GM19452 (cell line): Measurements from ENCODE around the gene SCNN1A.

ENCODE experiments used
- ATAC-seq: cut with Tn5 transposase; IDR thresholded peaks from one replicate; pipeline ENCODE4 v1.9.1; 2021; ENCODE audit not compliant: unreplicated experiment

SCNN1A gene

GRCh38 chr12:6384499-6385436, 9.4 kb upstream of the SCNN1A start:
- no peak for ATAC-seq

- no peak for ATAC-seq
Measured at GRCh38 chr12:6383572-6384498, 8.5 kb upstream of the SCNN1A start, which contains the start of gene LTBR. Gene LTBR (plus strand): TSS chr12:6384162. CDS start chr12:6384359, 197 bp downstream.

- ATAC-seq: no peak
Measured at GRCh38 chr12:6382982-6383381, 7.6 kb upstream of the SCNN1A start.

- no peak for ATAC-seq
Measured at GRCh38 chr12:6382371-6382770, 7.0 kb upstream of the SCNN1A start.

- no peak for ATAC-seq
Measured at GRCh38 chr12:6380141-6381121, 5.1 kb upstream of the SCNN1A start.

GRCh38 chr12:6378709-6379472, 3.5 kb upstream of the SCNN1A start:
- no peak for ATAC-seq

GRCh38 chr12:6377667-6377994, 2.3 kb upstream of the SCNN1A start:
- no peak for ATAC-seq

GRCh38 chr12:6376870-6377666, 1.7 kb upstream of the SCNN1A start:
- ATAC-seq: no peak

- ATAC-seq: no peak
Measured at GRCh38 chr12:6376079-6376869, 911 bp upstream of the SCNN1A start.

GRCh38 chr12:6374786-6375160, 590 bp downstream of the SCNN1A start:
- no peak for ATAC-seq

- no peak for ATAC-seq
Measured at GRCh38 chr12:6374028-6374785, 1.2 kb downstream of the SCNN1A start.

- ATAC-seq: no peak
Measured at GRCh38 chr12:6373022-6373787, 2.2 kb downstream of the SCNN1A start.

GRCh38 chr12:6372403-6373003, 2.9 kb downstream of the SCNN1A start:
- ATAC-seq: no peak

- ATAC-seq: no peak
Measured at GRCh38 chr12:6370994-6371754, 4.2 kb downstream of the SCNN1A start.

- no peak for ATAC-seq
Measured at GRCh38 chr12:6370576-6370935, 4.8 kb downstream of the SCNN1A start.
